ENCODE data around the gene METRN. TPM values are rescaled to one million over a fixed set of nuclear protein-coding genes. Genes with fewer than 3 reads are reported as not detected.
A peak's percentile ranks its signal among the peaks of the same experiment; 100 is the strongest.

METRN gene
- total and polyA plus RNA-seq, 2 donors (not counting 1 experiment from before 2014, with no cell fraction given) = 6.9 to 10.4 TPM

DNA sequence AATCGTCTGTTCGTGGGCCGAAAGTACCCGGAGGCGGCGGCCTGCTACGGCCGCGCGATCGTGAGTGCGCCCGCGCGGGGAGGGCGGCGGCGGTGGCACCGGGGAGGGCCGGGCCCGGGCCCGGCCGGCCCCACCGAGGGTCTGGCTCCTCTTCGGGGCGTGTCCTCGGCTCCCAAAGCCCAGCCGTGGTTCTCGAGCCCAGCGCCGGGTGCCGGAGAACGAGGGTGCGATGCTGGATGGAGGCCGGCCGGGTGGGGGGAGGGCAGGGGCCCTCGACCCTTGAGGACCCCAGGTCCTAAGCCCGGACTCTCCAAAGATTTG is 34.3 kb upstream of the METRN start:
- ATAC-seq (ENCODE audit: low read depth) = no peak
- WGBS (ENCODE audit: insufficient coverage) = under 1% methylated on average over 38 of the region's 38 CpGs
- Mint-ChIP-seq H3K4me1 (peaks cover 38% of the 10 kb centered on the region), H3K4me3 (peak overlapping the region; percentile 89), H3K27me3 (no peaks in the 10 kb centered on the region), H3K9me3 (ENCODE audit: insufficient read depth) (no peaks in the 10 kb centered on the region), H3K27ac (peak overlapping the region; percentile 65)
- intact Hi-C loops (cut with micrococcal nuclease) = loop anchor here (5.0 kb wide), 1 partner anchor 42 kb away; the partner anchor contains the start of gene ANTKMT
- Histone ChIP-seq H3K9ac (ENCODE audit: low read length) (peak overlapping the region; percentile 67), H3K36me3 (replicated peaks in 1 of 2; ENCODE audit: control extremely low read depth in 1 of 2, control insufficient read depth in 1 of 2, extremely low read depth in 1 of 2, insufficient read depth in 2 of 2, low read length in 1 of 2) (peaks cover 0 to 17% of the 10 kb centered on the region in 2 experiments), H3K4me3 (ENCODE audit: control extremely low read depth in 1 of 5, extremely low read depth in 1 of 5, insufficient read depth in 1 of 5, low read depth in 2 of 5, low read length in 4 of 5) (peak overlapping the region; percentile 22 to 84 (median 65)), H3K79me2 (ENCODE audit: control insufficient read depth, insufficient read depth, low read length) (peaks cover 32% of the 10 kb centered on the region), H3K27ac (ENCODE audit: low read length in 2 of 2) (peak overlapping the region in 1 of 2 donors; percentile 81), H3K4me1 (ENCODE audit: control insufficient read depth in 2 of 2, insufficient read depth in 2 of 2, low read length in 2 of 2) (peaks cover 28 to 65% of the 10 kb centered on the region in 2 donors), H3K4me2 (replicated peaks; ENCODE audit: low read depth, low read length, poor library complexity, severe bottlenecking) (peak overlapping the region; percentile 99), H2AFZ (ENCODE audit: insufficient read depth, low read depth, low read length, poor library complexity, severe bottlenecking) (peak overlapping the region; percentile 85), H3K27me3 (replicated peaks in 1 of 4; ENCODE audit: control extremely low read depth in 1 of 4, control insufficient read depth in 3 of 4, insufficient read depth in 4 of 4, low read length in 3 of 4) (peaks cover 0 to 15% (median 6%) of the 10 kb centered on the region in 4 experiments), H3K9me3 (ENCODE audit: control extremely low read depth in 1 of 3, control insufficient read depth in 2 of 3, insufficient read depth in 1 of 3, low read length in 2 of 3) (peaks cover 0 to 7% (median 0%) of the 10 kb centered on the region in 3 donors), H4K20me1 (ENCODE audit: control insufficient read depth, insufficient read depth, low read length, poor library complexity, severe bottlenecking) (peaks cover 31% of the 10 kb centered on the region)
- no peak for DNase-seq
- ChIA-PET POLR2A (interaction anchor here (0.8 to 1.1 kb wide), 2 partner anchors 10 to 154 kb away, joined by 3 to 6 read pairs; partner anchors contain the start of gene WDR24), CTCF (interaction anchor here (0.8 to 1.4 kb wide), 2 partner anchors 10 to 13 kb away, joined by 3 to 7 read pairs; partner anchors contain the start of genes RHOT2 and WDR24)
- TF ChIP-seq, protein P1, sequence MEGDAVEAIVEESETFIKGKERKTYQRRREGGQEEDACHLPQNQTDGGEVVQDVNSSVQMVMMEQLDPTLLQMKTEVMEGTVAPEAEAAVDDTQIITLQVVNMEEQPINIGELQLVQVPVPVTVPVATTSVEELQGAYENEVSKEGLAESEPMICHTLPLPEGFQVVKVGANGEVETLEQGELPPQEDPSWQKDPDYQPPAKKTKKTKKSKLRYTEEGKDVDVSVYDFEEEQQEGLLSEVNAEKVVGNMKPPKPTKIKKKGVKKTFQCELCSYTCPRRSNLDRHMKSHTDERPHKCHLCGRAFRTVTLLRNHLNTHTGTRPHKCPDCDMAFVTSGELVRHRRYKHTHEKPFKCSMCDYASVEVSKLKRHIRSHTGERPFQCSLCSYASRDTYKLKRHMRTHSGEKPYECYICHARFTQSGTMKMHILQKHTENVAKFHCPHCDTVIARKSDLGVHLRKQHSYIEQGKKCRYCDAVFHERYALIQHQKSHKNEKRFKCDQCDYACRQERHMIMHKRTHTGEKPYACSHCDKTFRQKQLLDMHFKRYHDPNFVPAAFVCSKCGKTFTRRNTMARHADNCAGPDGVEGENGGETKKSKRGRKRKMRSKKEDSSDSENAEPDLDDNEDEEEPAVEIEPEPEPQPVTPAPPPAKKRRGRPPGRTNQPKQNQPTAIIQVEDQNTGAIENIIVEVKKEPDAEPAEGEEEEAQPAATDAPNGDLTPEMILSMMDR (IDR thresholded peaks at IDR 0.05) = no peak
- TF ChIP-seq EZH2 (IDR thresholded peaks at IDR 0.05; ENCODE audit: borderline replicate concordance, insufficient read depth, low read depth, low read length, poor library complexity, severe bottlenecking) = no peak
